HEK293T (cell line): ENCODE measurements around the gene TMTC4.

Source experiments
- ARNT ChIP-seq: fragments of 450-650 bp; IDR thresholded peaks from 2 replicates; pipeline ENCODE4 v1.6.1; 2017; ENCODE audit warnings: mild to moderate bottlenecking
- BHLHE40 ChIP-seq: fragments of 450-650 bp; IDR thresholded peaks from 2 replicates; pipeline ENCODE4 v1.6.1; 2016; ENCODE audit warnings: mild to moderate bottlenecking, moderate library complexity, borderline replicate concordance
- CTBP1 ChIP-seq: fragments of 450-650 bp; IDR thresholded peaks from 2 replicates; pipeline ENCODE4 v1.6.1; 2016; ENCODE audit warnings: borderline replicate concordance
- FOXA1 ChIP-seq: fragments of 450-650 bp; IDR thresholded peaks from 2 replicates; pipeline ENCODE4 v1.6.1; 2016; ENCODE audit warnings: mild to moderate bottlenecking
- FOXK2 ChIP-seq: fragments of 450-650 bp; IDR thresholded peaks from 2 replicates; pipeline ENCODE4 v1.6.1; 2016; ENCODE audit warnings: mild to moderate bottlenecking
- FOXM1 ChIP-seq: fragments of 450-650 bp; IDR thresholded peaks from 2 replicates; pipeline ENCODE4 v1.6.1; 2017; ENCODE audit warnings: mild to moderate bottlenecking, borderline replicate concordance
- HDGF ChIP-seq: fragments of 450-650 bp; IDR thresholded peaks from 2 replicates; pipeline ENCODE4 v1.6.1; 2017; ENCODE audit warnings: antibody characterized with exemption, borderline replicate concordance
- L3MBTL2 ChIP-seq: fragments of 450-650 bp; conservative IDR thresholded peaks from 2 replicates; pipeline ENCODE4 v1.6.1; 2016; ENCODE audit warnings: mild to moderate bottlenecking
- LEF1 ChIP-seq: fragments of 450-650 bp; IDR thresholded peaks from 2 replicates; pipeline ENCODE4 v1.6.1; 2017; ENCODE audit warnings: mild to moderate bottlenecking, borderline replicate concordance
- SP1 ChIP-seq: fragments of 450-650 bp; IDR thresholded peaks from 2 replicates; pipeline ENCODE4 v1.6.1; 2017
- SUZ12 ChIP-seq: fragments of 450-650 bp; IDR thresholded peaks from 2 replicates; pipeline ENCODE4 v1.6.1; 2016; ENCODE audit warnings: mild to moderate bottlenecking
- TARDBP ChIP-seq: fragments of 450-650 bp; IDR thresholded peaks from 2 replicates; pipeline ENCODE4 v1.6.1; 2016

DNA sequence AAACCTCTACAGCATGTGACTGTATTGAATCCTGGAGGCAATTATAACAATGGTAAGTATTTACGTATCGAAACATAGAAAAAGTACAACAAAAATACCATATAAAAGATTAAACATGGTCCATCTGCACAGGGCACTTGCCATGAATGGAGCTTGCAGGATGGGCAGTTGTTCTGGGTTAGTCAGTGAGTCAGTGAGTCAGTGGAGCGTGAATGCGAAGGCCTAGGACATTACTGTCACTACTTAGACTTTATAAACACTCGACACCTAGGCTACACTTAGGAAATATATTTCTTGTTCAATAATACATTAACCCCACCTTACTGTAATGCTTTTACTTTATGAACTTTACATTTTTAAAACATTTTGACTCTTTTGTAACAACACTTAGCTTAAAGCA, 35.6 kb upstream of the TMTC4 start:
- TF ChIP-seq L3MBTL2 (no peak), FOXA1 (no peak), ARNT (no peak), SP1 (no peak), TARDBP (no peak), BHLHE40 (no peak), FOXM1 (no peak), FOXK2 (no peak), CTBP1 (no peak), LEF1 (no peak), SUZ12 (no peak), HDGF (no peak)
